AG09319 (cell line): ENCODE results near the gene NUDT8.

ENCODE experiments used
- DNase-seq: peaks from one replicate; pipeline ENCODE4 v3.0.0-alpha.2; 2010; ENCODE audit warnings: low read depth; ENCODE audit errors: extremely low read depth
- CTCF ChIP-seq: IDR thresholded peaks from 2 replicates; pipeline ENCODE4 v1.5.1; 2011; ENCODE audit warnings: low read depth, mild to moderate bottlenecking, inconsistent platforms, low read length, moderate library complexity

The NUDT8 gene

GRCh38 chr11:67611165-67611564 is 18.6 kb downstream of the NUDT8 start:
- no peak for TF ChIP-seq CTCF
- DNase-seq, result no peak

GRCh38 chr11:67610302-67610868 is 19.4 kb downstream of the NUDT8 start:
- TF ChIP-seq CTCF, result no peak
- DNase-seq, result no peak

- DNase-seq, result no peak
- no peak for TF ChIP-seq CTCF
Measured at GRCh38 chr11:67609316-67609715, 20.4 kb downstream of the NUDT8 start.

GRCh38 chr11:67608486-67608885 is 21.3 kb downstream of the NUDT8 start:
- no peak for DNase-seq
- no peak for TF ChIP-seq CTCF

DNA sequence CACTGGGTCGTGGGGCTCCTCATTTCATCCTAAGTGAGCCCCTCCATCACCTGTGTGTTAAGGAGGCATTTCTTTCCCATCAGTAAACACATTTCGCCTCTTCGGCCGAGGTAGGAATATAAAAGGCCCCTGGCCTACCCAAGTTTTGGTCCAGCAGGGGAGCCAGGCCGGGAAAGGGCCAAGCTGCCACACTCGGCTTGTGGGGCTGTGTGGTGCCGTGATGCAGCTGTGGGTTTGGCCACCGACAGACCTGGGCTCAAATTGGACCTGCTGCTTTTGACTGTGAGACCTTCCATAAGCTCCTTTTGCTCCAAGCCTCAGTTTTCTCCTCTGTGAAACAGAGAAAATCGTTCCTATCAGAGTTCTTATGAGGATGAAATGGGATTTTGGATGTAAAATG is 22.2 kb downstream of the NUDT8 start:
- DNase-seq, result no peak
- TF ChIP-seq CTCF, result no peak

GRCh38 chr11:67606492-67607295 is 23.0 kb downstream of the NUDT8 start, which contains the start of gene NDUFV1:
NDUFV1 (plus strand) TSS chr11:67606936; CDS start chr11:67607005, 69 bp downstream.
- DNase-seq, result peak; percentile 62
- peak; percentile 51 for TF ChIP-seq CTCF

- no peak for TF ChIP-seq CTCF
Measured at GRCh38 chr11:67606093-67606491, 23.6 kb downstream of the NUDT8 start.

More at GRCh38 chr11:67606093-67606491, 23.6 kb downstream of the NUDT8 start:
- no peak for DNase-seq
